GM19452 (cell line): ENCODE measurements around the gene SPART.
"Not testable (repeated sequence)": the region's sequence is repeated elsewhere in the genome, so short reads cannot be mapped to it uniquely, and the experiment has no call there.

Source experiments
- ATAC-seq: cut with Tn5 transposase; IDR thresholded peaks from one replicate; pipeline ENCODE4 v1.9.1; 2021; ENCODE audit not compliant: unreplicated experiment

SPART gene

GRCh38 chr13:36354842-36355623 is 8.8 kb upstream of the SPART start:
- ATAC-seq, result no peak

GRCh38 chr13:36353001-36353400 is 6.8 kb upstream of the SPART start:
- ATAC-seq, result no peak

DNA sequence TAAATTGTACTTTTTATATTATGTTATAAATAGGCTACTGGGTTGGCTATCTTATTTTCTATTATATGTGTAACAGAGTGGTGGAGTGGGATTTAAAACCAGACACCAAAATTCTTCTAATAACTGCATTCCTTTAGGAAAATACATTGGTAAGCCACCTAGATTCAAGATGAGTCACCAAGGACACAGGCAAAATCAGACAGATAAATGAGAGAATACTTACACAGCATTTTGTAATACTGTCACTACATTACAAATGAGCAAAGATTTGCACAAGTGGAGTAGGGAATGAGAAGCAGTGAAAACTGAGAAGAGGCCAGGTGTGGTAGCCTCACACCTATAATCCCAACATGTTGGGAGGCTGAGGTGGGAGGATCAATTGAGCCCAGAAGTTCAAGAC is 6.2 kb upstream of the SPART start:
- ATAC-seq, result no peak

GRCh38 chr13:36347531-36348210 is 1.5 kb upstream of the SPART start:
- no peak for ATAC-seq

- peak; percentile 34 for ATAC-seq
Observed at GRCh38 chr13:36345438-36346221, 564 bp downstream of the SPART start.

DNA sequence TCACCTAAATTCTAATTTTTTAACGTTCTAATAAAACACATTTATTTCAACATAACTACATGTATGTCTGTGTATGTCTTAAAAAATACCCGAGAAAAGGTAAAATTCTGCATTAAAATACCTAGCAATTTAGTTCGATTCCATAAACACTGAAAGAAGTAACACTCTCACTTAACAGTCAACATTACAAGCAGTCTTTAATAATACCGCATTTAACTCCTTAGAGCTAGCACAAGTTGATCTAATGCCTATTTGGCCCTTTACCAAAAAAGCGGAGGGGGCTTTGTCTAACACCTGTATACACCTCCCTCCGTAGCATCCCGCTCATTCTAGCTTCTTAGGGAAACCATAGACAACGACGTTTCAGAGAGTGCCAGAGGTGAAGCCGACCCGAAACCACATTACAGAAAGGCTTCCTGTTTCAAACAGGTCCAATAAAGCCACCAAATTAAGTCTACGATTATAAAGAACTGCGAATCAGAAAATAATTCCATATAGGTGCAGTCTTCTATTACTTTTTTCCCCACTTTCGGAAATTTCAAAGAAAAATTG is 1.2 kb downstream of the SPART start:
- peak; percentile 43 for ATAC-seq

GRCh38 chr13:36344173-36344572 is 2.0 kb downstream of the SPART start:
- no peak for ATAC-seq

GRCh38 chr13:36343766-36344165 is 2.4 kb downstream of the SPART start:
- ATAC-seq, result no peak

DNA sequence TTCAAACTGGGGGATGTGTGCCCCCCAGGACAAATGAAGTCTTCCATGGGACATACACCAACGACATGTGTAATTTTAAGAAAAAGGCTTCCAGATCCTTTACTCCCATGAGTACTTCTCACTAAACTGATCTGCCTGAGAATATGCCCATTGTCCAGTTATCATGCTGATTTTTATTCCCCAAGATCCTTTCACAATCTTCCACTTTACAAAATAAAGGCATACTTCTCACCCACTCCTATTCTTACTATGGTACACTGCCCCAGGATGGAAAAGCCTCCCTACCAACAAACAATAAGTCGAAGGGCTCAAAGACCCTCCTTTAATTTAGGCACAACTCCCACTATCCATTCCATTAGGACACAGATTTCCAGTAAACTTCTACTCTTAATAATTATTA is 3.5 kb downstream of the SPART start:
- no peak for ATAC-seq

- ATAC-seq, result no peak
Observed at GRCh38 chr13:36341718-36342117, 4.5 kb downstream of the SPART start.

GRCh38 chr13:36339600-36340155 is 6.5 kb downstream of the SPART start:
- no peak for ATAC-seq

- ATAC-seq, result no peak
Observed at GRCh38 chr13:36337938-36338641, 8.1 kb downstream of the SPART start.

DNA sequence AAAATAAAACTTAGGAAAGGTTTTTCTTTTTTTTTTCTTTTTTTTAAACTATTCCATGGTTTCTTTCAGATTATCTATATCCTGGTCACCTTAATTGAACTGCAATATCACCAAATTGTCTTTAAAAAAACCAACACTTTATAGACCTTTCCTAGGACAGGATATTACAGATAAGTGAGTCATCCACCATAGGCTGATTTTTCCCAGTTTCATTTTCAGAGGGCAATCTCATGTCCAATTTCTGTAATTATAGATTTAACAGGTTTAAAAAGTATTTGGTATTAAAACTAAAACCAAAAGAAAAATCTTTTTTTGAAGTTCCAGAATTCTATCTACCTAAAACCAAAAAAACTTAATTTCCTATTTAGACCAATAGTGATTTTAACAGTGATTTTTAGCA is 13.2 kb downstream of the SPART start:
- ATAC-seq, result no peak

DNA sequence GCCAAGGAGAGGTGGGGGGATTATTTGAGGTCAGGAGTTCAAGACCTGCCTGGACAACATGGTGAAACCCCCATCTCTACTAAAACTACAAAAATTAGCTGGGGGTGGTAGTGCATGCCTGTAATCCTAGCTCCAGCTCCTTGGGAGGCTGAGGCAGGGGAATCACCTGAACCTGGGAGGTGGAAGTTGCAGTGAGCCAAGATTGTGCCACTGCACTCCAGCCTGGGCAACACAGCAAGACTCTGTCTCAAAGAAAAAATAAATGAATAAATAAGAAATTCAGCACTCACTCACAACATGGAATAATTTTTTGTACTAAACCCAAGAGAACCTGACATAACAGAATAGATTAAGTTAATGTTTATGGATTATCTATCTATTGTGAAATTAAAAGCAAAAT is 13.9 kb downstream of the SPART start:
- ATAC-seq, result not testable (repeated sequence)

GRCh38 chr13:36331280-36331679 is 14.9 kb downstream of the SPART start:
- ATAC-seq, result no peak

GRCh38 chr13:36329361-36329760 is 16.8 kb downstream of the SPART start:
- ATAC-seq, result no peak

DNA sequence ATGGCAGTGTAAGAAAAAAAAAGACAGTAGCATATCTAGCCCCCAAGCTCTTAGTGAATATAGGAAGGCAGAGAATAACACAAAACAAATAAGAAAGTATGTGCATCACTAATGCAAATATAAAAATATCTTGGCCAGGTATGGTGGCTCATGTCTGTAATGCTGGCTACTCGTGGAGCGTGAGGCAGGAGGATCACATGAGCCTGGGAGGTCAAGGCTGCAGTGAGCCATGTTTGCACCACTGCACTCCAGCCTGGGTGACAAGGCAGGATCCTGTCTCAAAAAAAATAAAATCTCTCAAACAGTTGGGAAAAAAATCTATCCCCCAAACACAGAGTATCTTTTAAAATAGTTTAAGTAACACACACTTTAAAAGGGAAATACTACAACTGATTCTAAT is 17.4 kb downstream of the SPART start:
- ATAC-seq, result no peak

DNA sequence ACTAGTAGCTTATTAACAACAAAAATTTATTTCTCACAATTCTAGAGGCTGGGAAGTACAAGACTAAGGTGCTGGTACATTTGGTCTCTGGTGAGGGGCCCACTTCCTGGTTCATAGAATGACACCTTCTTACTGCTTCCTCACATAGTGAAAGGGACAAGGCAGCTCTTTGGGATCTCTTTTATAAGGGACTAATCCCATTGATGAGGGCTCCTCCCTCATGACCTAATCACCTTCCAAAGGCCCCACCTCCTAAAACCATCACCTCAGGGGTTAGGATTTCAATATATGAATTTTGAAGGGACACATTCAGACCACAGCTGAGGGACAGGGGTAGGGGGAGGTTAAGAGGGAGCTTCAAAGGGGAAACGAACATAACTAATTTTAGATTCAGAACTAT is 20.3 kb downstream of the SPART start:
- no peak for ATAC-seq

DNA sequence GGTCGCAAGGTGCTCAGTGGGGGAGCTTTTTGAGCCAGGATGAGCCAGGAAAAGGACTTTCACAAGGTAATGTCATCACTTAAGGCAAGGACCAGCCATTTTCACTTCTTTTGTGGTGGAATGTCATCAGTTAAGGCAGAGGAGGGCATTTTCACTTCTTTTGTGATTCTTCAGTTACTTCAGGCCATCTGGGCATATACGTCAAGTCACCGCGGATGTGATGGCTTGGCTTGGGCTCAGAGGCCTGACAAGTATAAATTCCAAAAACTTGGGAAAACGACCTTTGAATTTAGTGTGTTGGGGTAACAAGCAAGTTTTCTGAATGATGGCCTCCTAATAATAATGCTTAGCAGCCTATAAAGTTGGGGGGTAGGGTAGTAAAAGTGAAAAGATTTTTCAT is 21.3 kb downstream of the SPART start:
- ATAC-seq, result not testable (repeated sequence)

- no peak for ATAC-seq
Observed at GRCh38 chr13:36323951-36324566, 22.1 kb downstream of the SPART start.
